Stimulated activated CD8-positive, alpha-beta memory T cell treated with anti-CD3 and anti-CD28 coated beads, Interleukin-15, amount 100 ng/mL, for 24 hours (primary cell): ENCODE measurements around the gene GULP1.
"Not testable (repeated sequence)": the region's sequence is repeated elsewhere in the genome, so short reads cannot be mapped to it uniquely, and the experiment has no call there.

Experiments used
- DNase-seq: peaks from one replicate; pipeline ENCODE4 v3.0.0-alpha.2; 2020; ENCODE audit warnings: low read depth

The GULP1 gene

DNA sequence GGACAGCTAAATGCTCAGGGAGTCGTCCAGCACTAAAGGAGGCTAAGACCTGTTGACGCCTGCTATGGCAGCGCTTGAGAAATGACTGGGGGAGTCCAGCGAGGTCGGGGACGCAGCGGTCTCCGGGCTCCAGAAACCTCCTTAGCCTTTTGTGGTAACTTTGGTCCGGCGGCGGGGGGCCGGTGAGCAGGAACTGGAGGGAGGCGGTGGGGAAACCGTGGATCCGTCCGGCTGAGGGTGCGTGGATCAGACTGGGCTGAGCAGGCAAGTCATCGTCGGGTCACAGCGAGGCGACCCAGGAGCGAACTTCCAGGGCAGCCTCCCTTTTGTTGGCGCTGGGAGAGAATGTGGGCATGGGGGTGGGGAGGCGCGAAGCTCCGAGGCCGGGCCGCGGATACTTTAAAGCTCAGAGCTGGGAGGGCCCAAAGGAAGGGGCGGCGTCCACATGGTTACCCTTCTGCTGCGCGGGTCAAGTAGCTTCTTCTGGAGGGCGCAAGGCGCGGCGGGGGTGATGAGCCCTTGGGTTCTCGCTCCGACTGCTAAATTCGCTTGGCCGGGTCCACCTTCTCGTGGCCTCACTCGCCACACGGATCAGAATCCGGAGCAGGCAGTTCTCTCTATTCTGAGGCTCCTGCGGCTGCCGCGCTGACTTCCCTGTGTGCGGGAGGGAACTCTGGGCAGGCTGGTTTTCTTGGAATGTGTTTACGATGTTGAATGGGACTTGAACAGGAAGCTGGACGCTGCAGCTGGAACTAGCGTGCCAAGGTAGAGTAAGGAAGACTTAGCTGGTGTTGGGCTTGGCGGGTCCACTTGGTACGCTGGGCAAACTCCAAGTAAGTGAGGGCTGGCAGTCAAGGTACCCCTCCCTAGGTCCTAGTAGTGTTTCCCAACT is 920 bp downstream of the GULP1 start:
- no peak for DNase-seq

DNA sequence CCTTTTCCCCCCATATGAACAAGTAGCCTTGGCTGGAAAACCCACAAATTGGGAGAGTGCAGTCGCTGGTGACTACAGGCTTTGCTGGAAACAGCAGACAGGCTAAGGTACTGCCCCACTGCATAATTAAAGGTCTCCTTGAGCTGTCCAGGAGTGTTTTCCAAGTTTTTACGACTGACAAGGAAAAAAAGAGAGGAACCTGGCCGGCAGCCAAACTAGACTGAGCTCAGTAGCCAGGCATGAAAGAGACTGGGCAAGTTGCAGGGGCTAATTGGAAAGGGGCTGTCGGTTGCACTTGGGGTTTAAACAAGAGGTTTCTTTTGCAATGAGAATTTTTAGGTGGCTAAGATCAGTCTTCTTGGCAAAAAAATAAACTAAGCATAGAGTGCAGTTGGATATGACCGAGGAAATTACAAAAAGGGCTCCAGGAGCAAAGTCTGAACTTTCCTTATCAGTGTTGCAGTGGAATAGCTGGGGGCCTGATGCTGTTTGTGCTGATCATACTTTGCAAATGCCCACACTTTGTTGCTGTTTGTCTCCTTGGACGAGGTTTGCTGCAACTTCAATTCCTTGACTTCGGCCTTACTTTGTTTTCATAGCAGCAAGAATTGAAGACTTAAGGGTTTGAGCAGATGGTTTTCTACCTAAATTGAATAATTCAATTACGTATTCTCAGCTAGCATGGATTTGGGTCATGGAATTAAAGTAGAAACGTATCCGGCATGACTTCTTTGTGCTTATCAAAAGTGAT is 2.1 kb downstream of the GULP1 start:
- DNase-seq: no peak

DNA sequence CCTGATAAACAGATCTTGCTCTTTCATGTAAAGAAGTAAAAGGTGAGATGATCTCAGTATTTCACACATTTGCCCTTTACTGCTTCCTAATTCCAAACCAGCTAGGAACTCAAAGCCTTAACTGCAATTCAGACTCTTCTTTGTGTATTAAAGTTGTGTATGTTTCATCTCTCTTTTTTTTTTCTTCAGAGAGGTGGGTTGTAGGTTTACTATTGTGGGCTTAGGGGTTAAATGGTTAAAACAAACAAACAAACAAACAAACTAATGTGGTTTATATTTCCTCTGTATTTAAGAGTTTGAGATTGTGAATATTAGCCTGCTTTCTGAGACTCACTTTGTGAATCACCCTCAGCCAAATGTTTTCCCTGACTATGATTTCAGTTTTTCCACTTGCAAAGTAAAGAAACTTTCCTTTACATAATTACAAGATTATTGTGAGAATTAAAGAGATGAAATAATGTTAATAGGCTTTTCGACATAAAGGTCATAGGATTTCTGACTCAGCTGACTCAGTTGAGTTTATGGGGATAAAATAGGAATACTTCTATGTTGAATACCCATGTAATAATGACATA is 2.8 kb downstream of the GULP1 start:
- no peak for DNase-seq

DNA sequence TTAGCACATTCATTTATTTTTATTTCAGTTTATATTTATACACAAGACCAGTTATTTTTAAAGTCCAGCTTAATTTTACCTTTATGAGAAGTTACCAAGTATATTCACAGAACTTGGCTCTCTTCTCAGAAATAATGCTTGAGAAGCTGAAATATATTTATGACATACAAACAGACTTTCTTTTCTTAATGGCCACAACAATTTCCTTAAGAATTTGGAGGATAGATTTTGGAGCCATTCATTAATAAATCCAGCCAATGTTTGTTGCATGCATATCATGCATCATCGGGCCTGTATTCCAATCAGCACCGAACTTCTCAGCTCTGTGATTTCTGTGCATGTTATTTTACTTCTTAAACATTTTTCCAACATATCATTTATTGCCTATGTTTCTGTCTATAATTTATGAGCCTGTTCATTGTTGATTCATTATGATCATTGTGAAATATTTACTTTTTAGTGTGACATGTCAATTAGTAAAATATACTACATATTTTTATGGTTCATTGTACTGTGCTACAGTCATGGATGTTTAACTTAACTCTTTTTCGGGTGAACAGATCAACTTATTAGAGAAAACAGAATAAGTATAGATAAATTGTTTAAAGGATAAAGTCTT is 3.5 kb downstream of the GULP1 start:
- DNase-seq: no peak

DNA sequence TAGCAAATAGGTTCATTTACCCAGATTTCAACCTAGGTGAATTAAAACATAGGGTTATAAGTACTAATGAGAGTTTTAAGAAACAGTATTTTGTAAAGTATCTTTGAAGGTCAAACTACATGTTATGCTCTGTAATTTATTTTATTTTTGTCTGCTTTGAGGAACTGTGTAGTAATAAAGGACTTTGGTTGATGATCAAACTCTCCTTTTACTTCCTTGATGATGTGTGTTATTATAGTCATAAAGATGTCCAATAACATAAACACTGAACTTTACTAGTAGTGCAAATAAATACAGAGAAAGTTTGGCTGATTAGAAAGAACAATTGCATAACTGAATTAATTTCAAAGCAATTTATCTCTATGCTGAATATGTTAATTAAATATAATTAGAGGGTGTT is 6.3 kb downstream of the GULP1 start:
- DNase-seq: no peak

DNA sequence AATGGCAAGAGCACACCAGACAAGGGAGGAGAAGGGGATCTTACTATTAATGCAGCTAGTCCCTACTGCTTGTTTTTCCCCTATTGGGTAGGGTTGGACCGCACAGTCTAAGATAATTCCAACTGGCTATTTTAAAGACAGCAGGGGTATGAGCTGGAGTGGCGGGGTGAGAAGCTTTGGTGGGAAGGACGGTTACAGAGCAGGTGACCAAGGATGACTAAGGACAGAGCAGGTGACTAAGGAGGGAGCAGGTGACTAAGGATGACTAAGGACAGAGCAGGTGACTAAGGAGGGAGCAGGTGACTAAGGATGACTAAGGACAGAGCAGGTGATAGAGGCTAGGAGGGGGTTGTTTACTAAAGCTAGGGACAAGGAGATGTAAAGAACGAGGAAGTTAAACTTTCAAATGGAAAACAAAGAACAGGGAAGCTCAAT is 7.3 kb downstream of the GULP1 start:
- not testable (repeated sequence) for DNase-seq

DNA sequence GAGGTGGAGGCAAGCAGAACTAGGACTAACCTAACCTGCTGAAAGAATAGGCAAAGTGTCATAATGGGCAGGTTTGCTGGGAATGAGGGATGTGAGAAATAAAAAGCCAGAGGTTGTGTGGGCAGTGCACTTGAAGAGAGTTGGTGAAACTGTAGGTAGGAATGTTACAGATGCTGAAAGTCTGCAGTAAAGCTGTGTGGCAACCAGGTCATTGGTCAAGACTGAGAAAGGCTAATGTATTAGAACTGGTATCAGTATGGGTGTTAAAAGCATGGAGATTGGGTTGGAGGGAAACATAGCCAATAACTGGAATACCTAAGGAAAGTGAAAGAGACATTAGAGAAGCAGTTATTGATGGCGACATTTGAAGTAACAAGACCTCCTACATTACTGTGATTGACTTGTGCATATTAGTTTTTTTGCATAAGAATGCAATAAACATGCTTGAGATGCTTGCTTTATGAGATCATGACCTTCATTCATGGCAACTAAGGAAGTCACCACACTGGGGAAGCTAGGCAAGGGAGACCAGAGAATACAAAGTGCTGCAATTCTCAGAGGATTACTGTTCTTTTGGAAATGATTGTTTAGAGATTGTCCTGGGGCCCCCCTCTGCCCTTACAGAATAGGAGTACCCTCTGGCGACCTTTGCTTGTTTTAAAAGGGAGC is 11.8 kb downstream of the GULP1 start:
- no peak for DNase-seq

DNA sequence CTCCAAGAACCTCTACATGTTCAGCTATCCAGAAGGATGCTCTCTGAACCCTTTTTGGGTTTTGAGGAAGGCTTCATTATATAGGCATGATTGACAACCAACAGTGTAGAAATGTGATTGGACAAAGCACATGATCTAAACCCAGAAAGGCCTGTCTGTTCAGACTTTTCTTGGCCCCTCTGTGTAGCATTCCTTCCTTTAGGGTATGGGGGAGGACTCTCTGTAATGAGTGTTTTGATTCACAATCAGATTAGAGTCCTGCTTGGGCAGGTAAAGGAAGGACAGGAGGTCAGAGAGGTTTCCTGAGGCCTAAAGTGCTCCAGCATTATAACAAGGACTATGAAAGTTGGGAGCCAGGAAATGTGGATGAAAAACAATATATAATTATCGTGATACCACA is 13.6 kb downstream of the GULP1 start:
- no peak for DNase-seq

DNA sequence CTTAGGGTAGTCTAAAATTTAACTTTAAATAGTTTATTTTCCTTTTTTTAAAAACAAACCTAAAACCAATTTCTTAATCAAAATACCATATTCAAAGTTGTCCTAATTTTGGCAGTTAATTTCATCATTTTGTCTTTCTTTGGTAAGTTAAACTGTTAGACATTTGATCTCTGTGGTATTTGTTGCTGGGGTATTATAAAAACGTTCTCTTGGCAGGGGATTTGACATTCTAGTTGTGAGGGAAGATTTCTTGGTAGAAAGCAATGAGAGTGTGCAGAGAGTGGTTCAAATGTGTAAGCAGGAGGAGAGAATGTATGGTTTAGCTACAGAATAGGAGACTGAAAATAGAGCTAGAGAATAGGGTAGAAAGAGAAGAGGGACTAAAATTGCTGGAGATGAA is 14.6 kb downstream of the GULP1 start:
- no peak for DNase-seq

DNA sequence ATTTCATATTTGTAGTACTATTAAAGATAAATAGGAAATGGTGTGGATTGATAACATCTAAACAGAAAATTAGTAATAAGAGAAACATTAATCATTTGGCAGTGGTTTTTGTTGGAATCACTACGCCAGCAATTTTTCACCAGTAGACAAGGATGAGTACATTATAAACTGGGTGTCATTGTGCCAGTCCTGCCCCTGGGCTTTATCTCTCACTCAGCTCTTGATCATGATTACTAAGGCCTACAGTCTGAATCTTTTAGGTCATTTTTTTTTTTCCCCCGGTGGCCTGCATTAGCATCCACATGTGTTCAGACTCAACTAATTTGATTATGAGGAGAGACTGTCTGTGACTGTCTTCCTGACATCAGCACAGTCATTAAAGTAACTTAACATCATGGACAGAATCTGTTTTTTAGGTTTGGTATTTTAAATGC is 16.2 kb downstream of the GULP1 start:
- DNase-seq: no peak

DNA sequence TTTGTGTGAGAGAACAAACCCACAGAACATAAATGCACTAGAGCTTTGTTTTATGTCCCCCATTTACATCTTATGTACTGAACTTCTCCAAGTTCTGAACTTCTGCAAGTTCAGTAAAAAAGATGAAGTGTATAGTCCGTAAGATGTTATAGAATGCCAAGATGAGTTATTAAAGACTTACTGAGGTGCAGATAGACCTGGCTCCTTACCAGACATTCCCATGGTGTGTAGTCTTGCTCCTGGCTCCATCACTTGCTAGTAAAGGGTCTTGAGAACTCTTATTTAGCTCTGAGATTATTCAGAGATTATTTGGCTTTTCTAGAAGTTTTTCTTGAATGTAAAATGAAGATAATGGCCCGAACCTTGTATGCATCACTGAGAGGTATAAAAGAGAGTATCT is 16.8 kb downstream of the GULP1 start:
- no peak for DNase-seq

DNA sequence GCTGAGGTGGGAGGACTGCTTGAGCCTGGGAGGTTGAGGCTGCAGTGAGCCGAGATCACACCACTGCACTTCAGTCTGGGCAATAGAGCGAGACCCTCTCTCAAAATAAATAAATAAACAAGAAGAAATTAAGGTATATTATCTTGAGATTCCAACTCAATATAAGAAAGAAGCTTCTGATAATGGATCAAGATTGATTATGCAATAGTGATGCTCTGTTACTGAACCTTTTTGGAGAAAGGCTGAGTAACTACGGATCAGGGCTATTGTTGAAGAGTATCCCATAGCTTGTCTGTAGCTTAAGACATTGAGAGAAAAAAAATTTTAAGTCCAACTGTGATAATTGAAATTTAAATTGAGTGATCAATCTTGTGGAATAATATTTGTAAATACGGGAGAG is 17.7 kb downstream of the GULP1 start:
- DNase-seq: no peak

DNA sequence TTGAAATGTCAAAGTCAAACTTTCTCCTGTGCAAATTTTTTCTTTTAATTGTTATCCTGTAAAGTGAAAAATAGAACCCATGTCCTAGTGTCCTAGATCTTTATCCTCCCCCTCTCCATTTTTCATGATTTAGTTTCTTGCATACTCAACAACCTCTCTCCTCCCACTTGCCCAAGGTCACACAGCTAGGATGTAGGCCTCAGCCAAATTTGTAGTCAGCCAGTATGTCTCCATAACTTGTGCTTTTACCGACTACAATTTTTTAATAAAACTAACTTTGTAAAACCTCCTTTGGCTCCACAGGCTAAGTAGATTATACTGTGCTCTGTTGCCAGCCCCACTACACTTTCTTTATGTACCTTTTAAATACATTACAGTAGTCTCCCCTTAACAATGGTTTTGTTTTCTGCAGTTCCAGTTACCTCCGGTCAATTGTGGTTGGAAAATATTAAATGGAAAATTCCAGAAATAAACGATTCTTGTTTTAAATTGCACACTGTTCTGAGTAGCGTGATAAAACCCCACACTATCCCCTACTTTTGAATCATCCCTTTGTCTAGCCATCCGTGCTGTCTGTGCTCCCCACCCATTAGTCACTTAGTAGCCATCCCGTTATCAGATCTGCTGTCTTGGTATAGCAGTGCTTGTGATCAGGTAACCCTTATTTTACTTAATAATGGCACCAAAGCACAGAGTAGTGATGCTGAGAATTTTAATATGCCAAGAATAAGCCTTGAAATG is 22.8 kb downstream of the GULP1 start:
- DNase-seq: no peak

DNA sequence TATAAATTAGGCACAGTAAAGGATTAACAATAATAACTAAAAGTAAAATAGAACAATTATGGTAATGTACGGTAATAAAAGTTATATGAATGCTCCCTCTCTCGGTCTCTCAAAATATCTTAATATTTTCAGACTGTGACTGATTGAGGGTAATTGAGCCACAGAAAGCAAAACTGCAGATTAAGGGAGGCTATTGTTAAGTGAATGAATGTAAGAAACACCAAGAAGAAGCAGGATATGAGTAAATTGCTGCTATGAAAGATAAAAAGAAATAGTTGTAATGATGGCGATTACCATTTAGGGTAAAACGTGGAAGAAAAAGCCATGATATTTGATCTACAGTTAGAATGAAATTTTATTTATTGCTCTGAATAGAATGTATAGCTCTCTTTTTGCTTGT is 24.1 kb downstream of the GULP1 start:
- DNase-seq: no peak

DNA sequence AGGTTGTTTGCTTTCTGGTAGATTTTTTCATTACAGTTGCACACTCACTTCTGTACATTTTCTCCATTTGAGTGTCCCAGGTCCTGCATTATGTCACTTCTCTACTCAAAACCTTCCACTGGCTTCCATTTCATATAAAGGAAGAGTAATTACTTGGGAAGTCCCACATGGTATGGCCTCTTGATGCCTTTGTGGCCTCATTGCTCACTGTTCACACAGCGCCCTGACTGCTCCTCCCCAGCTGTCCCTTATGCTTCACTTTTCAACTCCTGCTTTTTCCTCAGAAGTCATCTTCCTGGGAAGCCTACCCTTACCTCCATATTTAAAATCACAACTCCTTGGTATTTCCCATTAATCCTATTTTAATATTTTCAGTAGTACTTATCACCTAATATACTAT is 24.7 kb downstream of the GULP1 start:
- no peak for DNase-seq

DNA sequence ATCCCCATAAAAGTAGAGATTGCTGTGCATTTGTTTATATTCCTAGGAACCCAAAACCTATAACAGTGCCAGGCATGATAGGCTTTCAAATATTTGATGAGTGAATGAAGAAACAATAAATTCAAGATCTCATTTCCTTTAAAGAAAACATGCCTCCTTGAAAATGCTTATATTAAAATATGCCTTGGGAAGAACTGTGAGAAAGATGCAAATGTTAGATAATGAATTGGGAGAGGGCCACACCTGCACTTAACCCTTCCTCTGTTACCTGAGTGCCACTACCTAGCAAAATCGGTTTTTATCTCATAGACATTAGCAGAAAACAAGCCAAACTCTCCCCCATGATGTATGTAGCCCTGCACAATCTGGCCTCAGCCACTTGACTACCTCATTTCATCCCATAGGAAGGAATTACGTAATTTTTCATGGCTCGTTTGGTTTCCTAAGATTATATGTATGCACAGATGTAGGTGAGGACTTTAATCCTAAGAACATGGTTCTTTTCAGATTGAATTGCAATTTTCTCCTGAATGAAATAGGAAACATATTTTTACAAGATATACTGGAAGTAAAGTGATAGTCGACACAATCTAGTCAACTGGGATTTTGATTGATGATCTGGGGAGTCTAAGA is 25.2 kb downstream of the GULP1 start:
- DNase-seq: no peak

DNA sequence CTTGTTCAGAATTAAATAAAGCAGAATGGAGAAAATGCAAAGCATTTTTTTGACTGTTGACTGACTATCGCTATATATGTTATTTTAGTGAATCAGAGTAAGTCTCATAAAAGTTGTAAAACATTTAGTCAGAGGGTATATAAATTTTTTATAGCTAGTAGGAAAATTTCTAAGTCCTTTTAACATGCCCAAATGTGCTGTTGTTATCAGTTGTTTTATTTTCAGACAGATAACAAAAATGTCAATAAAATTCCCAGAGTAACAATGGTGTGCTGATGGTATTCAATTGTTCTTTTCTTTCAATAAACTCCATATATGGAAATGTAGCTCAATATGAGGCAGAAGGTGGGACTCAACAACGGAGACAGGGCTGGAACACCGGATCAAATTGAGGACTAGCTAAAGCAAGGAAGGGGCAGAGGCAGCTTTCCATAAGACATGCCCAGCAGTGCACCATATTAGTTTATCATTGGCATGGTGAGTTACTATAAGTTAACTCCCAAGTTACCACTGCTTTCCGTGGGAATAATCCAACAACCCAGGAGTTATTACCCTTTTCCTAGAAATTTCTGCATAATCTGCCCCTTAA is 26.6 kb downstream of the GULP1 start:
- no peak for DNase-seq

DNA sequence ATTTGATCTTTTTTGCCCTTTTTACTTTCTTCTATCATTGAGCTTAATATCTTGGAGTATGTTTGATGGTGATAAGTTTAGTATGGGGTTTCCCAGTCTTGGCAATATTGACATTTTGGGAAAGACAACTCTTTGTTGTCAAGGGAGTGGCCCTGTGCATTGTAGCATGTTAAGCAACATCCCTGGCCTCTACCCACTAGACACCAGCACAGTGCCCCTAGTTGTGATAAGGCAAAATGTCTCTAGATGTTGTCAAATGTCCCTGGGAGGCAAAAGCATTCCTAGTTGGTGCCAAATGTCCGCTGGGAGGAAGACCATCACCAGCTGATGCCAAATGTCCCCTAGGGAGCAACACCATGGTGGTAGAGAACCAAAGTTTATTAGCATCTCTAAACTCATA is 28.2 kb downstream of the GULP1 start:
- DNase-seq: no peak

DNA sequence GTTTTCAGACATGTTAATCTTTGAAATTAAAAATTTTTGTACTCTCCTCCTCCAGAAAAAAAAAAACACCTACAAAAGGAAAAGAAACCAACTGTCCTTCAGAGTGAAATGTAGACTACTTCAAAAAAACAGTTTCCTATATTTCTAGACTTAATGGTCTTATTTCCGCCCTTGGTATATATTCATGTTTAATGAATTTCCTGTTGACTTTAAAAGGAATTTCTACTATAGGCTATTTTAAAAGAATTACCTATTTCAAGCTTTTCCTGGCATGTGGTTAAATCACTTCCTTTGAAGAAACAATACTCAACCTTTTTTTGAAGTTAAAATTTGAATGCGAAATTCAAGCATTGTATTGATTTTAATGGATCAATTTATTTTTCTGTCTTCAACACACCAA is 29.2 kb downstream of the GULP1 start:
- DNase-seq: no peak
